Upper lobe of right lung (tissue), 1 donor: ENCODE results near the gene CNDP1. TPM values are rescaled to one million over a fixed set of nuclear protein-coding genes. Genes with fewer than 3 reads are reported as not detected.
A peak's percentile ranks its signal among the peaks of the same experiment; 100 is the strongest.
"Not testable (repeated sequence)": the region's sequence is repeated elsewhere in the genome, so short reads cannot be mapped to it uniquely, and the experiment has no call there.

Experiments used
- ATAC-seq: fragments of 200-7000 bp; cut with Tn5 transposase; one replicate; pipeline ENCODE4 v1.9.1; 2020; ENCODE audit warnings: mild to moderate bottlenecking, moderate library complexity
- DNase-seq: peaks from one replicate; pipeline ENCODE4 v3.0.0-alpha.2; 2020
- H3K27ac ChIP-seq: fragments of 200-600 bp; one replicate; pipeline ENCODE4 v1.8.0; 2022
- H3K27me3 ChIP-seq: fragments of 200-600 bp; one replicate; pipeline ENCODE4 v1.8.0; 2022; ENCODE audit warnings: mild to moderate bottlenecking
- H3K36me3 ChIP-seq: fragments of 200-600 bp; one replicate; pipeline ENCODE4 v1.8.0; 2022
- H3K4me1 ChIP-seq: fragments of 200-600 bp; one replicate; pipeline ENCODE4 v1.8.0; 2022
- H3K4me3 ChIP-seq: fragments of 200-600 bp; one replicate; pipeline ENCODE4 v1.8.0; 2022; ENCODE audit warnings: mild to moderate bottlenecking
- H3K9me3 ChIP-seq: fragments of 200-600 bp; one replicate; pipeline ENCODE4 v1.8.0; 2022
- intact Hi-C: fragments of 100-400 bp; cut with DNase I; formaldehyde crosslinking; loops from one replicate; pipeline ENCODE4 v1.11.0; 2022
- total RNA-seq: library from RNA; stranded (reverse); fragmentation: NEBNext Ultra II Directional; extraction: Animal tissue kit (Norgen Biotek cat#: 25700); gene quantifications from one replicate; pipeline ENCODE4 v1.2.1, GENCODE V29; 2021
- TF ChIP-seq, protein P1 (sequence below): fragments of 200-600 bp; IDR thresholded peaks from one replicate; pipeline ENCODE4 v1.8.0; 2022; ENCODE audit warnings: antibody characterized with exemption
- donor health status: DM: no; HTN: yes; CAD: no; lungs with severe emphysema.

The CNDP1 gene
- total RNA-seq, 1 donor from 2014 or later: not detected

GRCh38 chr18:74497324-74497676 lies 37.0 kb upstream of the CNDP1 start:
- DNase-seq (no peak), ATAC-seq (no peak)
- Histone ChIP-seq H3K4me1 (peaks cover 26% of the 10 kb centered on the region), H3K27ac (peak overlapping the region; percentile 98), H3K27me3 (no peaks in the 10 kb centered on the region), H3K9me3 (no peaks in the 10 kb centered on the region), H3K4me3 (peak overlapping the region; percentile 96), H3K36me3 (peaks cover 9% of the 10 kb centered on the region)
- TF ChIP-seq, protein P1, sequence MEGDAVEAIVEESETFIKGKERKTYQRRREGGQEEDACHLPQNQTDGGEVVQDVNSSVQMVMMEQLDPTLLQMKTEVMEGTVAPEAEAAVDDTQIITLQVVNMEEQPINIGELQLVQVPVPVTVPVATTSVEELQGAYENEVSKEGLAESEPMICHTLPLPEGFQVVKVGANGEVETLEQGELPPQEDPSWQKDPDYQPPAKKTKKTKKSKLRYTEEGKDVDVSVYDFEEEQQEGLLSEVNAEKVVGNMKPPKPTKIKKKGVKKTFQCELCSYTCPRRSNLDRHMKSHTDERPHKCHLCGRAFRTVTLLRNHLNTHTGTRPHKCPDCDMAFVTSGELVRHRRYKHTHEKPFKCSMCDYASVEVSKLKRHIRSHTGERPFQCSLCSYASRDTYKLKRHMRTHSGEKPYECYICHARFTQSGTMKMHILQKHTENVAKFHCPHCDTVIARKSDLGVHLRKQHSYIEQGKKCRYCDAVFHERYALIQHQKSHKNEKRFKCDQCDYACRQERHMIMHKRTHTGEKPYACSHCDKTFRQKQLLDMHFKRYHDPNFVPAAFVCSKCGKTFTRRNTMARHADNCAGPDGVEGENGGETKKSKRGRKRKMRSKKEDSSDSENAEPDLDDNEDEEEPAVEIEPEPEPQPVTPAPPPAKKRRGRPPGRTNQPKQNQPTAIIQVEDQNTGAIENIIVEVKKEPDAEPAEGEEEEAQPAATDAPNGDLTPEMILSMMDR: no peak
- intact Hi-C loops: no loop called here

GRCh38 chr18:74497778-74498177 lies 36.5 kb upstream of the CNDP1 start:
- intact Hi-C loops: no loop called here
- Histone ChIP-seq H3K36me3 (peaks cover 14% of the 10 kb centered on the region), H3K9me3 (no peaks in the 10 kb centered on the region), H3K4me1 (peaks cover 30% of the 10 kb centered on the region), H3K27ac (peak overlapping the region; percentile 98), H3K4me3 (no peak overlapping the region), H3K27me3 (no peaks in the 10 kb centered on the region)
- ATAC-seq (no peak), DNase-seq (no peak)
- TF ChIP-seq, protein P1: no peak

GRCh38 chr18:74498712-74499627 lies 35.3 kb upstream of the CNDP1 start:
- H3K27me3 ChIP-seq: no peaks in the 10 kb centered on the region
- H3K27ac ChIP-seq: peak overlapping the region; percentile 87
- H3K9me3 ChIP-seq: no peaks in the 10 kb centered on the region
- DNase-seq (peak; percentile 90), ATAC-seq (peak; percentile 28)
- peaks cover 30% of the 10 kb centered on the region for H3K4me1 ChIP-seq
- TF ChIP-seq, protein P1: no peak
- peaks cover 24% of the 10 kb centered on the region for H3K36me3 ChIP-seq
- peak overlapping the region; percentile 34 for H3K4me3 ChIP-seq
- intact Hi-C loops: no loop called here

DNA sequence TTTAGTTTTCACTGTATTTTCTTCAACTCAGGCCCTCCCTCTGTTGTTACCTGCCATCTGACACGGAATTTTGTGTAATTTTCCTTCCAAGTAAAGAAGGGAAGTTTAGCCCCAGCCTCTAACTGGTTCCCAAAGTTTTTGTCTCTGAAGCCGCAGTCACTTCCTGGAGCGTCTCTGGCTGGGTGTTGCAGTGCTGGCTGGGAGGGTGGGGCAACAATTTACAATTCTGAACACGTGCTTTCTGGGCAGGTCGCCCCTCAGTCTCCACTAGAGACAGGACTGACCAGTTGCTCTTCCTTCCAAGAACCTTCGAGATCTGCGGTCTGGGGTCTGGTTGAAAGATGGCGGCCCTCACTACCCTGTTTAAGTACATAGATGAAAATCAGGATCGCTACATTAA lies 34.7 kb upstream of the CNDP1 start:
- TF ChIP-seq, protein P1: no peak
- intact Hi-C loops: no loop called here
- H3K4me3 ChIP-seq: peak overlapping the region; percentile 34
- no peaks in the 10 kb centered on the region for H3K27me3 ChIP-seq
- peak overlapping the region; percentile 87 for H3K27ac ChIP-seq
- DNase-seq (peak; percentile 76), ATAC-seq (peak; percentile 4)
- H3K36me3 ChIP-seq: peaks cover 30% of the 10 kb centered on the region
- H3K4me1 ChIP-seq: peaks cover 30% of the 10 kb centered on the region
- H3K9me3 ChIP-seq: no peaks in the 10 kb centered on the region

DNA sequence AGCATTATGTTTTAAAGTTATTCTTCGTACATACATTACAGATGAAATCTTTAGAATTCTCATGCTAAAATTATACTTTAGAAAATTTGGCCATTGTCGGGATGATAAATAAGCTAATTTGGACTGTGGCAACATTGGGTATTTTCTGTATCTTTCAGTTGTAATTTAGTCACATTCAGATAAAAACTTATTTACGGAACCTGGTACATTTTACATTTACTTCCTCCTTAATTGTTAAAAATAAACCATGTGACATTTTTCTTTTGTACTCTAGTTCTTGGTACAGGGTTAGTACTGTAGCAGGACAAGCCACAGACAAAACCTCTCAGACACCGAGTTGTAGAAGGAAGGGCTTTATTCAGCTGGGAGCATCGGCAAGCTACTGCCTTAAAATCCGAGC lies 33.9 kb upstream of the CNDP1 start:
- Histone ChIP-seq H3K4me3 (peak overlapping the region; percentile 34), H3K36me3 (peaks cover 38% of the 10 kb centered on the region), H3K27me3 (no peaks in the 10 kb centered on the region), H3K27ac (peak overlapping the region; percentile 87), H3K9me3 (no peaks in the 10 kb centered on the region), H3K4me1 (peaks cover 30% of the 10 kb centered on the region)
- ATAC-seq: no peak
- no peak for DNase-seq
- TF ChIP-seq, protein P1: no peak
- intact Hi-C loops: no loop called here

DNA sequence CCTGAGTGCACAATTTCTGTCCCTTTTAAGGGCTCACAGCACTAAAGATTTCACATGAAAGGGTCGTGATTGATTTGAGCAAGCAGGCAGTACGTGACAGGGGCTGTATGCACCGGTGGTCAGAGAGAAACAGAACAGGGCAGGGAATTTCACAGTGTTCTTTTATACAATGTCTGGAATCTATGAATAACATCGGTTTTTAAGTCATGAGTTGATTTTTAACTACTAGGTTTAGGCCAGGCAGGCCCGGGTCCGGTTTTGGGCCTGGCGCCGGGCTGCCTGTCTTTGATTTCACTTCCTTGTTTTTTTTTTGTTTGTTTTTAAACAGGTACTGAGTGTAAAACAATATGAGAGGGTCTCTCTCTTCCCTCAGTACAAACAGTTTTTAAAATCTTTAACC lies 33.5 kb upstream of the CNDP1 start:
- Histone ChIP-seq H3K27ac (peak overlapping the region; percentile 87), H3K4me3 (peak overlapping the region; percentile 34), H3K36me3 (peaks cover 42% of the 10 kb centered on the region), H3K4me1 (peaks cover 30% of the 10 kb centered on the region)
- intact Hi-C loops, ATAC-seq, DNase-seq, H3K27me3 ChIP-seq, H3K9me3 ChIP-seq: not testable (repeated sequence)
